NCI-H446 (cell line): Measurements from ENCODE around the gene WBP2NL.
A peak's percentile ranks its signal among the peaks of the same experiment; 100 is the strongest.
"Not testable (repeated sequence)": the region's sequence is repeated elsewhere in the genome, so short reads cannot be mapped to it uniquely, and the experiment has no call there.

Source experiments
- DNase-seq, 2 experiments: peaks; one replicate each; lab custom pipeline; 2025; lab: John Stamatoyannopoulos, UW

Gene WBP2NL

GRCh38 chr22:41998361-41999261 is at the start of gene WBP2NL:
Gene WBP2NL (plus strand): TSS chr22:41998788. CDS start chr22:41998819, 31 bp downstream.
- peak in 1 of 2 experiments; percentile 62 for DNase-seq

GRCh38 chr22:41948928-41949296 is 49.7 kb upstream of the WBP2NL start:
- DNase-seq: not testable (repeated sequence)

GRCh38 chr22:41949297-41949965 is 49.2 kb upstream of the WBP2NL start:
- no peak for DNase-seq

GRCh38 chr22:41951898-41952474 is 46.6 kb upstream of the WBP2NL start, which contains the start of gene SMIM45:
Gene SMIM45 (plus strand): TSS chr22:41952150.
- DNase-seq: peak in 1 of 2 experiments; percentile 17

- DNase-seq: no peak
These were observed 45.9 kb upstream of the WBP2NL start for GRCh38 chr22:41952713-41953112.

- no peak for DNase-seq
These were observed 40.5 kb upstream of the WBP2NL start for GRCh38 chr22:41957941-41958556.

GRCh38 chr22:41963453-41964111 is 35.0 kb upstream of the WBP2NL start:
- DNase-seq: no peak

GRCh38 chr22:41964112-41964491 is 34.5 kb upstream of the WBP2NL start:
- no peak for DNase-seq

GRCh38 chr22:41966225-41966606 is 32.4 kb upstream of the WBP2NL start:
- no peak for DNase-seq

- peak in 1 of 2 experiments; percentile 61 for DNase-seq
These were observed 31.9 kb upstream of the WBP2NL start for GRCh38 chr22:41966607-41967240.

GRCh38 chr22:41968601-41969000 is 30.0 kb upstream of the WBP2NL start:
- DNase-seq: no peak

GRCh38 chr22:41969110-41969646 is 29.4 kb upstream of the WBP2NL start, which contains the start of gene SEPTIN3:
Gene SEPTIN3 (plus strand): TSS chr22:41969443. CDS start chr22:41971493, 2,050 bp downstream.
- no peak for DNase-seq

GRCh38 chr22:41970601-41971000 is 28.0 kb upstream of the WBP2NL start:
- DNase-seq: no peak

GRCh38 chr22:41971431-41971830 is 27.2 kb upstream of the WBP2NL start:
- no peak for DNase-seq

GRCh38 chr22:41974691-41975290 is 23.8 kb upstream of the WBP2NL start:
- no peak for DNase-seq

- no peak for DNase-seq
These were observed 23.1 kb upstream of the WBP2NL start for GRCh38 chr22:41975299-41976069.

- DNase-seq: peak in 1 of 2 experiments; percentile 44
These were observed 22.3 kb upstream of the WBP2NL start for GRCh38 chr22:41976070-41976901.

GRCh38 chr22:41976961-41977566 is 21.5 kb upstream of the WBP2NL start:
- peak in 1 of 2 experiments; percentile 20 for DNase-seq
